Endothelial cell (in vitro differentiated cells): ENCODE results near the gene CDCP1. TPM values are rescaled to one million over a fixed set of nuclear protein-coding genes. Genes with fewer than 3 reads are reported as not detected.

ENCODE experiments used
- DNase-seq: peaks from one replicate; pipeline ENCODE4 v3.0.0; 2021; ENCODE audit warnings: low spot score
- H3K27ac Mint-ChIP-seq: one replicate; pipeline ENCODE4 v1.8.0; 2021; ENCODE audit warnings: mixed read lengths, inconsistent platforms; ENCODE audit not compliant: unreplicated experiment
- H3K27me3 Mint-ChIP-seq: one replicate; pipeline ENCODE4 v1.8.0; 2021; ENCODE audit warnings: mild to moderate bottlenecking, moderate library complexity, mixed read lengths, inconsistent platforms; ENCODE audit not compliant: unreplicated experiment
- H3K36me3 Mint-ChIP-seq: one replicate; pipeline ENCODE4 v1.8.0; 2021; ENCODE audit warnings: mild to moderate bottlenecking, low read depth, mixed read lengths, inconsistent platforms; ENCODE audit not compliant: unreplicated experiment
- H3K4me1 Mint-ChIP-seq: one replicate; pipeline ENCODE4 v1.8.0; 2021; ENCODE audit warnings: mild to moderate bottlenecking, mixed read lengths, inconsistent platforms; ENCODE audit not compliant: unreplicated experiment
- H3K4me3 Mint-ChIP-seq: one replicate; pipeline ENCODE4 v1.8.0; 2021; ENCODE audit warnings: mild to moderate bottlenecking, mixed read lengths, inconsistent platforms; ENCODE audit not compliant: unreplicated experiment
- H3K9me3 Mint-ChIP-seq: one replicate; pipeline ENCODE4 v1.8.0; 2021; ENCODE audit warnings: mixed read lengths, inconsistent platforms; ENCODE audit not compliant: unreplicated experiment
- total RNA-seq: library from RNA; stranded (reverse); fragmentation: NEBNext Ultra II Directional; extraction: Animal tissue kit (Norgen Biotek cat#: 25700); gene quantifications from one replicate; pipeline ENCODE4 v1.2.1, GENCODE V29; 2021; ENCODE audit not compliant: unreplicated experiment
- TF ChIP-seq, protein P1 (sequence below): fragments of 200-600 bp; sonication (generic); IDR thresholded peaks from one replicate; pipeline ENCODE4 v1.5.0; 2021; ENCODE audit warnings: antibody characterized with exemption; ENCODE audit not compliant: unreplicated experiment

The CDCP1 gene
- total RNA-seq, 1 donor from 2014 or later = 0.26 TPM

DNA sequence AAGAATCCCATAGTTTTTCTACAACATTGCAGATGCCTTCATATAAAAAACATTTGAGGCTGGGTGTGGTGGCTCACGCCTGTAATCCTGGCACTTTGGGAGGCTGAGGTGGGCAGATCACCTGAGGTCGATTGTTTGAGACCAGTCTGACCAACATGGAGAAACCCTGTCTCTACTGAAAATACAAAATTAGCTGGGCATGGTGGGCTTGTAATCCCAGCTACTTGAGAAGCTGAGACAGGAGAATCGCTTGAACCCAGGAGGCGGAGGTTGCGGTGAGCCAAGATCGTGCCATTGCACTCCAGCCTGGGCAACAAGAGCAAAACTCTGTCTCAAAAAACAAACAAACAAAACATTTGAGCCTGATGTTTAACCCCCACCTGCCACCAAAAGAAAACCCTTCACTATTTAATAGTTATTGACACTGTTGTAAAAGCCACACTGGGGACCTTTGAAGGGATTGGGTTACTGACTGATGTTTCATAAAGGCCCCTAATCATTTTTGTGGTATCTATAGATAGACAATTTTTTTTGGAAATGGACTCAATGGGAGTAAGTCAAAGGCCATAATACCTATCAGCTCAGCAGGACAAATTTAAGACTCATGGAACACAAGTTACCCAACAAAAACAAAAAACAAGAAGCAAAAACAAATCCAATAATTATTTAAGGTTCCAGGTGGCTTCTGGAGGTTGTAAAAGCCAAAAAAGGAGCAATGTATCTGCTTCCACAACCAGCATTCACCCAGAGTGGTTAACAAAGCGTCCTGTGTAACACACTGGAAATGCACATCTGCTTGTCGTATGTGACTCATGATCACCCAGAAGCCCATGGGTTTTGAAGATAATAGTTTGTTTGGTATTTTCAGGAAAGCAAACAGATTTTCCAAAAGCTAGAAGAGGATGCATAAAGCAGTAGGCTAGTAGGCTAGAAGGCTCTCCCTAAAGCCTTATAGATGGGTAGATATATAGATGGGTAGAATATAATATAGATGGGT, 41.2 kb downstream of the CDCP1 start:
- no peaks in the 10 kb centered on the region for H3K27me3 Mint-ChIP-seq
- TF ChIP-seq, protein P1, sequence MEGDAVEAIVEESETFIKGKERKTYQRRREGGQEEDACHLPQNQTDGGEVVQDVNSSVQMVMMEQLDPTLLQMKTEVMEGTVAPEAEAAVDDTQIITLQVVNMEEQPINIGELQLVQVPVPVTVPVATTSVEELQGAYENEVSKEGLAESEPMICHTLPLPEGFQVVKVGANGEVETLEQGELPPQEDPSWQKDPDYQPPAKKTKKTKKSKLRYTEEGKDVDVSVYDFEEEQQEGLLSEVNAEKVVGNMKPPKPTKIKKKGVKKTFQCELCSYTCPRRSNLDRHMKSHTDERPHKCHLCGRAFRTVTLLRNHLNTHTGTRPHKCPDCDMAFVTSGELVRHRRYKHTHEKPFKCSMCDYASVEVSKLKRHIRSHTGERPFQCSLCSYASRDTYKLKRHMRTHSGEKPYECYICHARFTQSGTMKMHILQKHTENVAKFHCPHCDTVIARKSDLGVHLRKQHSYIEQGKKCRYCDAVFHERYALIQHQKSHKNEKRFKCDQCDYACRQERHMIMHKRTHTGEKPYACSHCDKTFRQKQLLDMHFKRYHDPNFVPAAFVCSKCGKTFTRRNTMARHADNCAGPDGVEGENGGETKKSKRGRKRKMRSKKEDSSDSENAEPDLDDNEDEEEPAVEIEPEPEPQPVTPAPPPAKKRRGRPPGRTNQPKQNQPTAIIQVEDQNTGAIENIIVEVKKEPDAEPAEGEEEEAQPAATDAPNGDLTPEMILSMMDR = no peak
- no peaks in the 10 kb centered on the region for H3K9me3 Mint-ChIP-seq
- H3K4me1 Mint-ChIP-seq = no peaks in the 10 kb centered on the region
- H3K27ac Mint-ChIP-seq = no peak overlapping the region
- no peak for DNase-seq
- H3K4me3 Mint-ChIP-seq = no peak overlapping the region
- no peaks in the 10 kb centered on the region for H3K36me3 Mint-ChIP-seq

DNA sequence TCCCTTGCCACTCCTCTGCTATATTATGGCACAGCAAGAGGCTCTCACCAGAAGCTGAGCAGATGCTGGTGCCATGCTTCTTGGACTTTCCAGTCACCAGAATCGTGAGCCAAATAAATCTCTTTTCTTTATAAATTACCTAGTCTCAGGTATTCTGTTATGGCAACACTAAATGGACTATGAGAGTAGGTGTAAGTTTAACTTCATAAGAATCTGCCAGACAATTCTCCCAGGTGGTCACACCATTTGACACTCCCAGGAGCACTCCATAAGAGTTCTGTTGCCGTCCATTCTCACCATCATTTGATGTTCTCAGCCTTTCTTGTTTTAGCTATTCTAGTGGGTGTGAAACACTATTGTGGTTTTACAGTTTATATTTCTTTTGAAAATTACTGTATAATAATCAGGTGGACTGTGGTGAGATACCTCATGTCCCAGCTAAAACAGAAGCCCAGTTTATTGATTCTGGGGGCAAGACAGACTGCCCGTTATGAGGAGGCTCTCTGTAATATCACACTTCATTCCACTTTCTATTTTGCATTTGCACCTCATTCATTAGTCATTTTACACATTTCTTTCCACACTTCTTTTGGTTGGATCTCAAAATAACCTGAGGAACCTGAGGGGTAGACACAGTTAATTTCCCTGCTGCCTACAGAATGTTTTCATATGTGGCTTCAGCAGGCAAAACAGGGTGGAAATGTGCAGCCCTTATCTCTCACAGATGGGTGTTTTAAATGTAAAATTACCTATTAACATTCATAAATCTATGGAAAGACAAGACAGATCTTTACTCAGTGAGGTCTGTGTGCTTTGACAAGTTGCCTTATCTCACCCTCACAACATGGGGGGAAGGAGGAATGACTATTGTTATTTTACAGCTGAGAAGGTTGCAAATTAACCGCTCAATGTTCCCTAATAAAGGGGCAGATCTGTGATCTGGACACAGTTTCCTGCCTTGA, 42.1 kb downstream of the CDCP1 start:
- Mint-ChIP-seq H3K27me3 (no peaks in the 10 kb centered on the region), H3K36me3 (no peaks in the 10 kb centered on the region), H3K9me3 (no peaks in the 10 kb centered on the region), H3K4me1 (no peaks in the 10 kb centered on the region), H3K4me3 (no peak overlapping the region), H3K27ac (no peak overlapping the region)
- no peak for DNase-seq
- TF ChIP-seq, protein P1 = no peak

DNA sequence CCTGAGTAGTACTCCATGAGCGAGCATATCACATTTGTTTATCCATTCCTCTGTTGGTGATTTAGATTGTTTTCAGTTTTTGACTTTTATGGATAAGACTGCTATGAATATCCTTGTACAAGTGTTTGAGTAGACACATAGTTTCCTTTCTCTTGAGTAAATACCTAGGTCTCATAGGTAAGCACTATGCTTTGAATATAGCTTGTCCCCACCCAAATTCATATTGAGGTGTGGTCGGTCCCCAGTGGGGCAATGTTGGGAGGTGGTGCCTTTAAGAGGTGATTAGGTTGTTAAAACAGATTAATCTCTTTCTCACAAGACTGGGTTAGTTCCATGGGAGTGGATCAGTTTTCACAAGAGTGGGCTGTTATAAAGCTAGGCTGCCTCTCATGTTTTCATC, 42.8 kb downstream of the CDCP1 start:
- Mint-ChIP-seq H3K27me3 (no peaks in the 10 kb centered on the region), H3K9me3 (no peaks in the 10 kb centered on the region), H3K4me1 (no peaks in the 10 kb centered on the region), H3K27ac (no peak overlapping the region), H3K36me3 (no peaks in the 10 kb centered on the region), H3K4me3 (no peak overlapping the region)
- TF ChIP-seq, protein P1 = no peak
- no peak for DNase-seq

DNA sequence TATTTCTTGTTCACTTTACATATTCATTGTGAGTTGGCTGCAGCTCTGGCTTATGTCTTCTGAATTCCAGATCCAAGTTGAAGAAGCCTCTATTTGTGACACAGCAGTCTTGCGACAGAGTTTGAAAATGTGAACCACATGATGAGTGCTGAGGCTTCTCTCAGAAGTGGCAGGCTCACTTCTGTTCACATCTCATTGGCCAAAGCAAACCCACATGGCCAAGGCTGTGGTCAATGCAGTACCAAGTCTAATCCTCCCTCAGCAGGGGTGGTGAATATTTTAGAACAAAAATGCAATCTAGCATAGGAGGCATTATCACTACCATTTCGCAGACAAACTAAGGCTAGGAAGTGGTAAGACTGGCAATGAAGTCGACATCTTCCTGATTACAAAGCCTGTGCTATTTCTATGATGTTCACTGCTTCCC, 45.2 kb downstream of the CDCP1 start:
- TF ChIP-seq, protein P1 = no peak
- no peak overlapping the region for H3K4me3 Mint-ChIP-seq
- DNase-seq = no peak
- no peaks in the 10 kb centered on the region for H3K36me3 Mint-ChIP-seq
- H3K27me3 Mint-ChIP-seq = peaks cover 2% of the 10 kb centered on the region
- no peak overlapping the region for H3K27ac Mint-ChIP-seq
- H3K9me3 Mint-ChIP-seq = no peaks in the 10 kb centered on the region
- no peaks in the 10 kb centered on the region for H3K4me1 Mint-ChIP-seq
